OCI-LY1 (cell line): ENCODE data around the gene CLCA2.

Experiments
- H2AFZ ChIP-seq: fragments of 200-600 bp; sonication (generic), shearing (Covaris generic); 2 replicates; pipeline ENCODE4 v1.6.0; 2014; ENCODE audit warnings: antibody characterized with exemption, mild to moderate bottlenecking, low read length
- H3F3A ChIP-seq: fragments of 200-600 bp; sonication (generic), shearing (Covaris generic); 2 replicates; pipeline ENCODE4 v1.6.0; 2014; ENCODE audit warnings: mild to moderate bottlenecking, antibody characterized with exemption, low read length, moderate library complexity; ENCODE audit not compliant: insufficient read depth
- H3K27ac ChIP-seq: fragments of 200-600 bp; sonication (generic); 2 replicates; pipeline ENCODE4 v1.5.1; 2014; ENCODE audit warnings: low read length, mixed run types, mild to moderate bottlenecking, low read depth; ENCODE audit not compliant: poor library complexity, severe bottlenecking
- H3K27me3 ChIP-seq: fragments of 200-600 bp; sonication (generic); 2 replicates; pipeline ENCODE4 v1.6.0; 2014; ENCODE audit warnings: antibody characterized with exemption, mild to moderate bottlenecking, low read length, moderate library complexity; ENCODE audit not compliant: insufficient read depth
- H3K36me3 ChIP-seq: fragments of 200-600 bp; sonication (generic); 2 replicates; pipeline ENCODE4 v1.6.1; 2014; ENCODE audit warnings: mild to moderate bottlenecking, antibody characterized with exemption, low read length, moderate library complexity, mixed read lengths; ENCODE audit not compliant: insufficient read depth
- H3K4me1 ChIP-seq: fragments of 200-600 bp; sonication (generic); 2 replicates; pipeline ENCODE4 v1.5.1; 2014; ENCODE audit warnings: mild to moderate bottlenecking, low read length, moderate library complexity; ENCODE audit not compliant: insufficient read depth, severe bottlenecking
- H3K4me2 ChIP-seq: fragments of 200-600 bp; sonication (generic), shearing (Covaris generic); 2 replicates; pipeline ENCODE4 v1.6.1; 2014; ENCODE audit warnings: low read length
- H3K4me3 ChIP-seq: fragments of 200-600 bp; sonication (generic); 2 replicates; pipeline ENCODE4 v1.5.1; 2014; ENCODE audit warnings: low read length, low read depth, mild to moderate bottlenecking, mixed read lengths; ENCODE audit not compliant: poor library complexity, severe bottlenecking
- H3K79me2 ChIP-seq: fragments of 200-600 bp; shearing (Covaris generic); 2 replicates; pipeline ENCODE4 v1.6.1; 2016; ENCODE audit warnings: mixed run types, low read length, mixed read lengths; ENCODE audit not compliant: insufficient read depth
- H3K9ac ChIP-seq: fragments of 200-600 bp; sonication (generic), shearing (Covaris generic); 2 replicates; pipeline ENCODE4 v1.6.1; 2014; ENCODE audit warnings: mild to moderate bottlenecking, low read length, mixed read lengths
- H3K9me2 ChIP-seq: fragments of 200-600 bp; sonication (generic), shearing (Covaris generic); 2 replicates; pipeline ENCODE4 v1.6.1; 2014; ENCODE audit warnings: low read depth, mild to moderate bottlenecking, low read length, mixed read lengths
- H3K9me3 ChIP-seq: fragments of 200-600 bp; shearing (Covaris generic); 2 replicates; pipeline ENCODE4 v1.6.1; 2014; ENCODE audit warnings: low read length, mixed read lengths
- H4K20me1 ChIP-seq: fragments of 200-600 bp; sonication (generic), shearing (Covaris generic); 2 replicates; pipeline ENCODE4 v1.6.0; 2016; ENCODE audit warnings: mild to moderate bottlenecking, low read length; ENCODE audit not compliant: insufficient read depth
- CTCF ChIP-seq: fragments of 200-600 bp; sonication (generic), shearing (Covaris generic); IDR thresholded peaks from 2 replicates; pipeline ENCODE4 v1.5.1; 2017; ENCODE audit warnings: mild to moderate bottlenecking, antibody characterized with exemption, low read length, moderate library complexity, mixed read lengths
- EZH2 ChIP-seq: fragments of 200-600 bp; sonication (generic), shearing (Covaris generic); IDR thresholded peaks from 2 replicates; pipeline ENCODE4 v1.8.0; 2017; ENCODE audit warnings: borderline replicate concordance, mixed run types, mild to moderate bottlenecking, antibody characterized with exemption, low read length, moderate library complexity, mixed read lengths

CLCA2 gene

GRCh38 chr1:86464819-86465218 lies 40.8 kb downstream of the CLCA2 start:
- no peaks in the 10 kb centered on the region for H3K36me3 ChIP-seq
- H3K27me3 ChIP-seq, result no peaks in the 10 kb centered on the region
- H3K4me3 ChIP-seq, result no peak overlapping the region
- H4K20me1 ChIP-seq, result no peaks in the 10 kb centered on the region
- H3K9me3 ChIP-seq, result no peaks in the 10 kb centered on the region
- H3K9me2 ChIP-seq, result no peaks in the 10 kb centered on the region
- H3K4me2 ChIP-seq, result no peak overlapping the region
- no peaks in the 10 kb centered on the region for H3F3A ChIP-seq
- H3K9ac ChIP-seq, result no peak overlapping the region
- no peaks in the 10 kb centered on the region for H3K79me2 ChIP-seq
- H2AFZ ChIP-seq, result no peak overlapping the region
- H3K4me1 ChIP-seq, result no peaks in the 10 kb centered on the region
- no peak overlapping the region for H3K27ac ChIP-seq
- TF ChIP-seq EZH2 (no peak), CTCF (no peak)

DNA sequence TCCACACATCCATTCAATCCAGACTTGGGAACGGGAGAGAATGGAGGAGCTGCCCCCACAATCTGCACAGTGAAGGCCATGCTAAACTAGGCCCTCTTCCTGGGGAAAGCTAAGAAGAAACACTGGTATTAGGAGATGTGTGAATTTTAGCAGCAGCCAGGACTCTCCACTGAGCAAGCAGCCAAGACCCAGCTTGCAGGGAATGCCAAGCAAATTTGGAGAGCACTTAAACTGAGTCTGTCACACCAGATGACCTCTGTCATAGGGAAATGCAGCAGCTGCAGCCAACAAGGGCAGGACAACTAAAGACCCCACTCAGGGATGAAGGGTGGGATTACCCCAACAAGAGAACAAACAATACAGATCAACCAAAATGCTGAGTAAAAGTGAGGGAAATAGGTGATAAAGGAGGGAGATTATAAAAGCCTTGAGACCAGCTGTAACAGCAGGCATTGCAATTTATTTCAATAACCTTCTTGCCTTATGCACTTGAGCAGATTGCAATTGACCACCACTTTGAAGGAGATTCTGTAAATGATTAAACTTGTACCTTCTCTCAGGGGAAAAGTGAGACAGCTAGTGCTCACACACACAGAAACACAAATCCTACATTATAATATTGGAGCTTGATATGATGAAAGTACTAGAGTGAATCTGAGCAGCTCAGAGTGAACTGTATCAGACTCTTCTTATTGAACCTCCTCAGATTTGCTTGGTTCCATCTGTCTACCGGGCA lies 42.3 kb downstream of the CLCA2 start:
- H3K27ac ChIP-seq, result no peak overlapping the region
- H3K27me3 ChIP-seq, result no peaks in the 10 kb centered on the region
- H3K9me3 ChIP-seq, result no peaks in the 10 kb centered on the region
- no peaks in the 10 kb centered on the region for H3K79me2 ChIP-seq
- H2AFZ ChIP-seq, result no peak overlapping the region
- no peak overlapping the region for H3K9ac ChIP-seq
- no peaks in the 10 kb centered on the region for H3F3A ChIP-seq
- H4K20me1 ChIP-seq, result no peaks in the 10 kb centered on the region
- H3K4me2 ChIP-seq, result no peak overlapping the region
- no peaks in the 10 kb centered on the region for H3K36me3 ChIP-seq
- H3K4me1 ChIP-seq, result no peaks in the 10 kb centered on the region
- no peak for TF ChIP-seq CTCF
- TF ChIP-seq EZH2, result no peak
- no peaks in the 10 kb centered on the region for H3K9me2 ChIP-seq
- H3K4me3 ChIP-seq, result no peak overlapping the region

GRCh38 chr1:86466986-86467385 lies 43.0 kb downstream of the CLCA2 start:
- H3K27me3 ChIP-seq, result no peaks in the 10 kb centered on the region
- H3K27ac ChIP-seq, result no peak overlapping the region
- no peaks in the 10 kb centered on the region for H4K20me1 ChIP-seq
- no peak overlapping the region for H3K4me3 ChIP-seq
- TF ChIP-seq CTCF (no peak), EZH2 (no peak)
- no peaks in the 10 kb centered on the region for H3K9me3 ChIP-seq
- H3F3A ChIP-seq, result no peaks in the 10 kb centered on the region
- no peak overlapping the region for H3K4me2 ChIP-seq
- H3K9ac ChIP-seq, result no peak overlapping the region
- no peaks in the 10 kb centered on the region for H3K79me2 ChIP-seq
- no peak overlapping the region for H2AFZ ChIP-seq
- H3K36me3 ChIP-seq, result no peaks in the 10 kb centered on the region
- no peaks in the 10 kb centered on the region for H3K4me1 ChIP-seq
- H3K9me2 ChIP-seq, result no peaks in the 10 kb centered on the region
